Spleen (tissue), 11 donors: Measurements from ENCODE around the gene BAZ1B. TPM values are rescaled to one million over a fixed set of nuclear protein-coding genes. Genes with fewer than 3 reads are reported as not detected.
"Not testable (repeated sequence)": the region's sequence is repeated elsewhere in the genome, so short reads cannot be mapped to it uniquely, and the experiment has no call there.

Experiments used
- DNase-seq: peaks from one replicate; pipeline ENCODE4 v3.0.0-alpha.2; 2020
- H3K27ac ChIP-seq, 8 donors: fragments of 200-600 bp; sonication (generic) in 7 of 8; 1 replicate in 4 of 8; 2 replicates in 4 of 8; pipeline versions ENCODE4 v1.5.0 to v1.8.0; 2016 to 2021; ENCODE audit warnings: inconsistent platforms in 4 of 8, mild to moderate bottlenecking in 4 of 8, moderate library complexity in 1 of 8
- H3K27me3 ChIP-seq, 7 donors: fragments of 200-600 bp; sonication (generic) in 6 of 7; replicated peaks in 1 of 7; 1 replicate in 4 of 7; 2 replicates in 3 of 7; pipeline versions ENCODE4 v1.5.0 to v1.8.0; 2016 to 2021; ENCODE audit warnings: inconsistent platforms in 3 of 7, mild to moderate bottlenecking in 1 of 7
- H3K36me3 ChIP-seq, 6 donors: fragments of 200-600 bp; sonication (generic) in 5 of 6; 1 replicate in 4 of 6; 2 replicates in 2 of 6; pipeline versions ENCODE4 v1.5.0 to v1.8.0; 2016 to 2021; ENCODE audit warnings: inconsistent platforms in 2 of 6
- H3K4me1 ChIP-seq, 6 donors: fragments of 200-600 bp; sonication (generic) in 5 of 6; 1 replicate in 3 of 6; 2 replicates in 3 of 6; pipeline versions ENCODE4 v1.5.0 to v1.8.0; 2016 to 2021; ENCODE audit warnings: inconsistent platforms in 3 of 6
- H3K4me3 ChIP-seq, 8 donors: fragments of 200-600 bp; sonication (generic) in 7 of 8; 1 replicate in 4 of 8; 2 replicates in 4 of 8; pipeline versions ENCODE4 v1.5.0 to v1.8.0; 2016 to 2021; ENCODE audit warnings: inconsistent platforms in 4 of 8, mild to moderate bottlenecking in 4 of 8, moderate library complexity in 2 of 8
- H3K9me3 ChIP-seq, 8 donors: fragments of 200-600 bp; sonication (generic) in 7 of 8; 1 replicate in 4 of 8; 2 replicates in 4 of 8; pipeline versions ENCODE4 v1.5.0 to v1.8.0; 2016 to 2021; ENCODE audit warnings: inconsistent platforms in 4 of 8
- CTCF ChIP-seq, 11 experiments: fragments of 200-600 bp in 7 of 11; fragments of 450-650 bp in 4 of 11; sonication (generic) in 4 of 11; IDR thresholded peaks in 8 of 11; conservative IDR thresholded peaks in 3 of 11; 1 replicate in 7 of 11; 2 replicates in 4 of 11; pipeline versions ENCODE4 v1.4.0 to v1.8.0; 2016 to 2021; ENCODE audit warnings: antibody characterized with exemption in 11 of 11, inconsistent platforms in 4 of 11, mild to moderate bottlenecking in 1 of 11
- POLR2A ChIP-seq, 3 donors: fragments of 450-650 bp; IDR thresholded peaks; one replicate each; pipeline ENCODE4 v1.5.1; 2017; ENCODE audit warnings: antibody characterized with exemption in 3 of 3, mild to moderate bottlenecking in 1 of 3
- POLR2AphosphoS5 ChIP-seq, 3 donors: sonication (generic); formaldehyde crosslinking; IDR thresholded peaks; one replicate each; pipeline ENCODE4 v1.5.1; 2017; ENCODE audit warnings: antibody characterized with exemption in 3 of 3
- WGBS, 5 donors: extraction: QIAGEN DNeasy Blood & Tissue Kit in 3 of 5; methylation state at CpG; one replicate each; pipeline versions ENCODE4 v1.1.5 to v1.1.7; 2013 to 2018; 5-methylcytosine and 5-hydroxymethylcytosine counted together
- intact Hi-C: fragments of 100-400 bp; cut with DNase I; formaldehyde crosslinking; loops from one replicate; pipeline ENCODE4 v1.15.0; 2023; ENCODE audit warnings: low total_unique reads
- polyA plus RNA-seq, 3 donors: library from polyadenylated mRNA; stranded (reverse); fragments of 200-250 nt; gene quantifications; one replicate each; pipeline ENCODE4 v1.2.1, GENCODE V29; 2013
- total RNA-seq, 7 donors: library from RNA; depleted of rRNA in 3 of 7; stranded (reverse); fragments of >200 nt in 3 of 7; fragmentation: NEBNext Ultra II Directional in 4 of 7; extraction: Animal tissue kit (Norgen Biotek cat#: 25700) in 4 of 7; gene quantifications; one replicate each; pipeline versions ENCODE4 v1.1.0 to v1.2.1, GENCODE V29; 2016 to 2021
- donor health status: healthy with polysubstance abuse.
- donor health status: DM: no; HTN: no; CAD: no; lungs with moderate emphysema.
- donor health status: DM: no; HTN: no; CAD: no.
- donor health status: Bipolar disorder and iron deficiency.
- donor health status: healthy.
- donor health status: DM: no; HTN: no; CAD: no.
- donor health status: DM: yes; HTN: yes; CAD: no.

The BAZ1B gene
- total and polyA plus RNA-seq, 10 donors, result 9.2 to 61.4 (median 54.9) TPM

GRCh38 chr7:73482746-73483145 lies 39.3 kb downstream of the BAZ1B start:
- WGBS, 5 donors, result 89 to 93% (median 91%) methylated on average over 5 of the region's 5 CpGs
- no peaks in the 10 kb centered on the region for H3K27me3 ChIP-seq
- intact Hi-C loops, result no loop called here
- no peaks in the 10 kb centered on the region for H3K9me3 ChIP-seq
- H3K36me3 ChIP-seq, result peaks cover 0 to 100% (median 64%) of the 10 kb centered on the region in 6 donors
- no peak overlapping the region for H3K4me3 ChIP-seq
- H3K27ac ChIP-seq, result no peak overlapping the region
- DNase-seq, result no peak
- TF ChIP-seq POLR2A (IDR thresholded peaks at IDR 0.05), result no peak
- H3K4me1 ChIP-seq, result no peaks in the 10 kb centered on the region

GRCh38 chr7:73481521-73481920 lies 40.6 kb downstream of the BAZ1B start:
- H3K4me3 ChIP-seq, DNase-seq, H3K27me3 ChIP-seq, H3K4me1 ChIP-seq, H3K27ac ChIP-seq, H3K9me3 ChIP-seq, intact Hi-C loops: not testable (repeated sequence)
- 95 to 99% (median 96%) methylated on average over 12 of the region's 12 CpGs for WGBS, 5 donors
- peaks cover 0 to 100% (median 65%) of the 10 kb centered on the region in 6 donors for H3K36me3 ChIP-seq

DNA sequence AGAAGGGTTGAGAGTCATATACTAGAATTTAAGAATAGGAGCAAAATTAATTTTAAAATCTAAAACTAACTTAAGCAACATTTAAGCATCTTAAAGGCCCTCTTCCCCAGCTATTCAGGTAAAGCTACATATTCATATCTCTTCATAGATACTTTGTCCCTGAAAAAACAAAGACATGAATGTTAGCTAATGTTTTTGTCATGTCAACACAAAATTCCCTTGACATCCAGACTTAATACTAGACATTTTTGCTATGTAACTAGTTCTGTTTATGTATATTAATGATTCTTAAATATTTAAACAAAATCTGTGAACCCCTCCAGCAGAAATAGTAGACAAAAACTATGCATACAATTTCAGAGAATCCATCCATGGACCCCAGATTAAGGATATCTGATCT lies 43.5 kb downstream of the BAZ1B start:
- H3K4me3 ChIP-seq, result no peak overlapping the region
- no peak for TF ChIP-seq POLR2A (IDR thresholded peaks at IDR 0.05)
- TF ChIP-seq POLR2AphosphoS5 (IDR thresholded peaks at IDR 0.05), result no peak
- TF ChIP-seq CTCF (IDR thresholded peaks at IDR 0.05 in 8 of 11, conservative IDR thresholded peaks at IDR 0.05 in 3 of 11), result no peak
- intact Hi-C loops, result no loop called here
- H3K27me3 ChIP-seq, result no peaks in the 10 kb centered on the region
- peaks cover 0 to 22% (median 3%) of the 10 kb centered on the region in 6 donors for H3K4me1 ChIP-seq
- no peak for DNase-seq
- no peak overlapping the region for H3K27ac ChIP-seq
- no peaks in the 10 kb centered on the region for H3K9me3 ChIP-seq
- H3K36me3 ChIP-seq, result peaks cover 0 to 100% (median 64%) of the 10 kb centered on the region in 6 donors

- intact Hi-C loops, result no loop called here
- H3K4me1 ChIP-seq, result peaks cover 0 to 28% (median 3%) of the 10 kb centered on the region in 6 donors
- WGBS, 5 donors, result 76 to 98% (median 91%) methylated on average over 5 of the region's 5 CpGs
- TF ChIP-seq CTCF (IDR thresholded peaks at IDR 0.05 in 8 of 11, conservative IDR thresholded peaks at IDR 0.05 in 3 of 11), result no peak
- no peak for TF ChIP-seq POLR2A (IDR thresholded peaks at IDR 0.05)
- TF ChIP-seq POLR2AphosphoS5 (IDR thresholded peaks at IDR 0.05), result no peak
- no peak for DNase-seq
- H3K9me3 ChIP-seq, result no peaks in the 10 kb centered on the region
- H3K4me3 ChIP-seq, result no peak overlapping the region
- no peaks in the 10 kb centered on the region for H3K27me3 ChIP-seq
- H3K27ac ChIP-seq, result no peak overlapping the region
- peaks cover 0 to 100% (median 65%) of the 10 kb centered on the region in 6 donors for H3K36me3 ChIP-seq
Measured at GRCh38 chr7:73477376-73477775, 44.7 kb downstream of the BAZ1B start.

GRCh38 chr7:73470208-73470607 lies 51.9 kb downstream of the BAZ1B start:
- Histone ChIP-seq H3K4me3 (no peak overlapping the region), H3K36me3 (peaks cover under 1 to 100% (median 83%) of the 10 kb centered on the region in 6 donors), H3K27me3 (no peaks in the 10 kb centered on the region), H3K27ac (peak overlapping the region; percentile 17 to 66 (median 32)), H3K9me3 (no peaks in the 10 kb centered on the region), H3K4me1 (peaks cover 0 to 24% (median 3%) of the 10 kb centered on the region in 6 donors)
- 66 to 86% (median 82%) methylated on average over 5 of the region's 5 CpGs for WGBS, 5 donors
- intact Hi-C loops, result no loop called here
- no peak for DNase-seq
- TF ChIP-seq POLR2A (IDR thresholded peaks at IDR 0.05), result no peak

DNA sequence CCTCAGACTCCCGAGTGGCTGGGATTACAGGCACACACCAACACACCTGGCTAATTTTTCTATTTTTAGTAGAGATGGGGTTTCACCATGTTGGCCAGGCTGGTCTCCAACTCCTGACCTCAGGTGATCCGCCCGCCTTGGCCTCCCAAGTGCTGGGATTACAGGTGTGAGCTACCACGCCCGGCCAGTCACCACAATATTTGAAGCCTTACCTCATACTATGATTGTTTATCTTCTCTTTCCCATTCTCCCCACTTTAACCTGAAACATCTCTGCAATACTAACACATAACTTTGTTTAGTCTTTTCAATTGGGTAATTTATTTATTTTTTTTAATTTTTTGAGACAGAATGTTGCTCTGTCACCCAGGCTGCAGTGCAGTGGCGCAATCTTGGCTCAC lies 55.0 kb downstream of the BAZ1B start:
- H3K27me3 ChIP-seq, H3K4me3 ChIP-seq, H3K9me3 ChIP-seq, H3K4me1 ChIP-seq, intact Hi-C loops, H3K27ac ChIP-seq, DNase-seq: not testable (repeated sequence)
- WGBS, 5 donors, result 94 to 98% (median 96%) methylated on average over 6 of the region's 6 CpGs
- H3K36me3 ChIP-seq, result peaks cover 5 to 100% (median 95%) of the 10 kb centered on the region in 6 donors
